HT1080 (cell line): ENCODE measurements around the gene ZNF48. TPM values are rescaled to one million over a fixed set of nuclear protein-coding genes. Genes with fewer than 3 reads are reported as not detected.

Experiments used
- DNase-seq: peaks from one replicate; pipeline ENCODE4 v3.0.0-alpha.2; 2015; ENCODE audit warnings: low read depth
- small RNA-seq: library from RNA; depleted of rRNA; stranded (forward); fragments of <200 nt; gene quantifications from one replicate; pipeline ENCODE3, GENCODE V24; 2014
- total RNA-seq: library from RNA; depleted of rRNA; stranded (reverse); fragments of >200 nt; shearing (Covaris generic); gene quantifications from 2 replicates; pipeline ENCODE4 v1.2.3, GENCODE V29; 2014; rRNA removed

ZNF48 gene
- total RNA-seq, 1 experiment from 2014 or later: 12.2 TPM

GRCh38 chr16:30439720-30440348 lies 44.6 kb downstream of the ZNF48 start:
- no peak for DNase-seq

- no peak for DNase-seq
Observed at GRCh38 chr16:30443631-30444030, 48.4 kb downstream of the ZNF48 start.

- DNase-seq: no peak
Observed at GRCh38 chr16:30444231-30445148, 49.3 kb downstream of the ZNF48 start.

- no peak for DNase-seq
Observed at GRCh38 chr16:30445149-30445407, 49.9 kb downstream of the ZNF48 start.

- peak; percentile 93 for DNase-seq
Observed at GRCh38 chr16:30445408-30446202, 50.4 kb downstream of the ZNF48 start, which contains the start of gene SEPHS2. Gene SEPHS2, minus strand, starts transcription at chr16:30445874. Its CDS starts 147 bp downstream, at chr16:30445727.

GRCh38 chr16:30446203-30446595 lies 51.0 kb downstream of the ZNF48 start:
- DNase-seq: no peak

GRCh38 chr16:30447512-30448226 lies 52.4 kb downstream of the ZNF48 start:
- DNase-seq: no peak

GRCh38 chr16:30449116-30449435 lies 53.9 kb downstream of the ZNF48 start:
- DNase-seq: no peak

Small RNA genes within 50 kb of the gene (small RNA-seq; reads per million reads assigned to genes)
- gene RF00406: 0.41 reads per million, percentile 46 among the genes with 10 or more reads in this experiment

Other genes starting within 250 kb of the ZNF48 start
- 7.1 and 9.1 TPM in 2 replicates for gene CORO1A, start 211.8 kb upstream of the ZNF48 start, total RNA-seq
- gene BOLA2B, start 201.8 kb upstream of the ZNF48 start, total RNA-seq: 67.0 and 120 TPM in 2 replicates
- 93.6 and 98.4 TPM in 2 replicates for gene SLX1A, start 201.5 kb upstream of the ZNF48 start, total RNA-seq
- 3.8 and 15.1 TPM in 2 replicates for gene SULT1A3, start 196.2 kb upstream of the ZNF48 start, total RNA-seq
- 0.79 and 1.4 TPM in 2 replicates for gene NPIPB13, start 146.9 kb upstream of the ZNF48 start, total RNA-seq
- 70.0 and 77.7 TPM in 2 replicates for gene CD2BP2, start 40.1 kb upstream of the ZNF48 start, total RNA-seq
- 33.4 and 37.2 TPM in 2 replicates for gene TBC1D10B, start 24.9 kb upstream of the ZNF48 start, total RNA-seq
- gene MYL11, start 20.6 kb upstream of the ZNF48 start, total RNA-seq: not detected in 2 replicates
- 0.26 and 0.43 TPM in 2 replicates for gene SEPTIN1, start 12.9 kb upstream of the ZNF48 start, total RNA-seq
- 14.0 and 16.1 TPM in 2 replicates for gene ZNF771, start 12.2 kb downstream of the ZNF48 start, total RNA-seq
- gene DCTPP1, start 34.6 kb downstream of the ZNF48 start, total RNA-seq: 47.1 and 71.1 TPM in 2 replicates
- gene SEPHS2, start 50.5 kb downstream of the ZNF48 start, total RNA-seq: 6.8 and 8.2 TPM in 2 replicates
- not detected in 2 replicates for gene ITGAL, start 77.3 kb downstream of the ZNF48 start, total RNA-seq
- 67.2 and 76.7 TPM in 2 replicates for gene ZNF768, start 131.1 kb downstream of the ZNF48 start, total RNA-seq
- 7.3 and 9.5 TPM in 2 replicates for gene ZNF747, start 139.4 kb downstream of the ZNF48 start, total RNA-seq
- 4.4 and 4.9 TPM in 2 replicates for gene ZNF764, start 163.0 kb downstream of the ZNF48 start, total RNA-seq
- 6.5 and 7.2 TPM in 2 replicates for gene ZNF688, start 176.3 kb downstream of the ZNF48 start, total RNA-seq
- gene ZNF785, start 190.3 kb downstream of the ZNF48 start, total RNA-seq: 5.4 and 7.7 TPM in 2 replicates
- gene ZNF689, start 215.0 kb downstream of the ZNF48 start, total RNA-seq: 9.5 and 10.6 TPM in 2 replicates